Endothelial cell (in vitro differentiated cells): ENCODE measurements around the gene HIPK4. TPM values are rescaled to one million over a fixed set of nuclear protein-coding genes. Genes with fewer than 3 reads are reported as not detected.
A peak's percentile ranks its signal among the peaks of the same experiment; 100 is the strongest.

Experiments
- DNase-seq: peaks from one replicate; pipeline ENCODE4 v3.0.0; 2021; ENCODE audit warnings: low spot score
- H3K27ac Mint-ChIP-seq: one replicate; pipeline ENCODE4 v1.8.0; 2021; ENCODE audit warnings: mixed read lengths, inconsistent platforms; ENCODE audit not compliant: unreplicated experiment
- H3K27me3 Mint-ChIP-seq: one replicate; pipeline ENCODE4 v1.8.0; 2021; ENCODE audit warnings: mild to moderate bottlenecking, moderate library complexity, mixed read lengths, inconsistent platforms; ENCODE audit not compliant: unreplicated experiment
- H3K36me3 Mint-ChIP-seq: one replicate; pipeline ENCODE4 v1.8.0; 2021; ENCODE audit warnings: mild to moderate bottlenecking, low read depth, mixed read lengths, inconsistent platforms; ENCODE audit not compliant: unreplicated experiment
- H3K4me1 Mint-ChIP-seq: one replicate; pipeline ENCODE4 v1.8.0; 2021; ENCODE audit warnings: mild to moderate bottlenecking, mixed read lengths, inconsistent platforms; ENCODE audit not compliant: unreplicated experiment
- H3K4me3 Mint-ChIP-seq: one replicate; pipeline ENCODE4 v1.8.0; 2021; ENCODE audit warnings: mild to moderate bottlenecking, mixed read lengths, inconsistent platforms; ENCODE audit not compliant: unreplicated experiment
- H3K9me3 Mint-ChIP-seq: one replicate; pipeline ENCODE4 v1.8.0; 2021; ENCODE audit warnings: mixed read lengths, inconsistent platforms; ENCODE audit not compliant: unreplicated experiment
- CTCF ChIP-seq: fragments of 200-600 bp; sonication (generic); IDR thresholded peaks from one replicate; pipeline ENCODE4 v1.5.0; 2021; ENCODE audit warnings: antibody characterized with exemption; ENCODE audit not compliant: unreplicated experiment
- total RNA-seq: library from RNA; stranded (reverse); fragmentation: NEBNext Ultra II Directional; extraction: Animal tissue kit (Norgen Biotek cat#: 25700); gene quantifications from one replicate; pipeline ENCODE4 v1.2.1, GENCODE V29; 2021; ENCODE audit not compliant: unreplicated experiment

HIPK4 gene
- total RNA-seq, 1 donor from 2014 or later, result not detected

- no peak for DNase-seq
- TF ChIP-seq CTCF, result no peak
- peaks cover 13% of the 10 kb centered on the region for H3K4me1 Mint-ChIP-seq
- peak overlapping the region; percentile 76 for H3K4me3 Mint-ChIP-seq
- no peaks in the 10 kb centered on the region for H3K9me3 Mint-ChIP-seq
- no peak overlapping the region for H3K27ac Mint-ChIP-seq
- H3K27me3 Mint-ChIP-seq, result peaks cover 12% of the 10 kb centered on the region
- peaks cover 15% of the 10 kb centered on the region for H3K36me3 Mint-ChIP-seq
Observed at GRCh38 chr19:40379446-40380198, 10.4 kb downstream of the HIPK4 start.

GRCh38 chr19:40378509-40378908, 11.5 kb downstream of the HIPK4 start:
- no peak for TF ChIP-seq CTCF
- no peaks in the 10 kb centered on the region for H3K9me3 Mint-ChIP-seq
- DNase-seq, result no peak
- H3K27ac Mint-ChIP-seq, result no peak overlapping the region
- H3K4me1 Mint-ChIP-seq, result peaks cover 15% of the 10 kb centered on the region
- H3K36me3 Mint-ChIP-seq, result peaks cover 19% of the 10 kb centered on the region
- no peak overlapping the region for H3K4me3 Mint-ChIP-seq
- H3K27me3 Mint-ChIP-seq, result peaks cover 14% of the 10 kb centered on the region

- DNase-seq, result no peak
- Mint-ChIP-seq H3K27me3 (peaks cover 14% of the 10 kb centered on the region), H3K9me3 (no peaks in the 10 kb centered on the region), H3K4me1 (peaks cover 15% of the 10 kb centered on the region), H3K36me3 (peaks cover 20% of the 10 kb centered on the region), H3K27ac (no peak overlapping the region), H3K4me3 (peak overlapping the region; percentile 59)
- TF ChIP-seq CTCF, result no peak
Observed at GRCh38 chr19:40377876-40378385, 12.1 kb downstream of the HIPK4 start.

- Mint-ChIP-seq H3K36me3 (peaks cover 24% of the 10 kb centered on the region), H3K27me3 (peaks cover 13% of the 10 kb centered on the region)
- no peak for TF ChIP-seq CTCF
Observed at GRCh38 chr19:40376286-40376862, 13.6 kb downstream of the HIPK4 start.

GRCh38 chr19:40374084-40374483, 15.9 kb downstream of the HIPK4 start:
- H3K27ac Mint-ChIP-seq, result no peak overlapping the region
- no peak overlapping the region for H3K4me3 Mint-ChIP-seq
- no peak for TF ChIP-seq CTCF
- H3K36me3 Mint-ChIP-seq, result peaks cover 30% of the 10 kb centered on the region
- no peak for DNase-seq
- peaks cover 26% of the 10 kb centered on the region for H3K4me1 Mint-ChIP-seq
- H3K27me3 Mint-ChIP-seq, result peaks cover 19% of the 10 kb centered on the region
- H3K9me3 Mint-ChIP-seq, result no peaks in the 10 kb centered on the region

More at GRCh38 chr19:40376286-40376862, 13.6 kb downstream of the HIPK4 start:
- H3K27ac Mint-ChIP-seq, result peak overlapping the region; percentile 80
- H3K4me1 Mint-ChIP-seq, result peaks cover 16% of the 10 kb centered on the region
- H3K4me3 Mint-ChIP-seq, result peak overlapping the region; percentile 51
- no peak for DNase-seq
- no peaks in the 10 kb centered on the region for H3K9me3 Mint-ChIP-seq
